Activated naive CD4-positive, alpha-beta T cell treated with anti-CD3 and anti-CD28 coated beads, Interleukin-2, amount 50 U/mL, for 16 hours (primary cell): ENCODE measurements around the gene CHID1.

ENCODE experiments used
- DNase-seq: peaks from one replicate; pipeline ENCODE4 v3.0.0-alpha.2; 2020

Gene CHID1

GRCh38 chr11:883527-883926, 27.1 kb downstream of the CHID1 start:
- DNase-seq = no peak

DNA sequence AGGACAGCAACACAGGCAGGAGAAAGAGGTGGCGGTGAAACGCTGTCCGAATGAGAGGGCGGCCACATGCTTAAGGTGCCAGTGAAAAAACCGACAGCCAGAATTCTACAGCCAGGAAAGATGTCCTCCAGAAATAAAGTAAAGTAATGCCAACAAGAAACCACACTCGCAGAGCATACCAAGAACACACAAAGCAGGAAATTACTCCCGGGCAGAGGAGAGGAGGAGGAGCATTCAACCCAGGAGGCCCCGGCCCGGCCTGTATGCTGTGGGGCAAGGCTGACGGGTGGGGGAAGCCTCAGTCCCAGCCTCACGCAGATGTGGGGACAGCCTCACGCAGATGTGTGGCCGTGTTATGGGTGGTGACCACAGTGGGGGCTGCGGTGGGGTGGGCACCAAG, 28.0 kb downstream of the CHID1 start:
- DNase-seq = no peak

DNA sequence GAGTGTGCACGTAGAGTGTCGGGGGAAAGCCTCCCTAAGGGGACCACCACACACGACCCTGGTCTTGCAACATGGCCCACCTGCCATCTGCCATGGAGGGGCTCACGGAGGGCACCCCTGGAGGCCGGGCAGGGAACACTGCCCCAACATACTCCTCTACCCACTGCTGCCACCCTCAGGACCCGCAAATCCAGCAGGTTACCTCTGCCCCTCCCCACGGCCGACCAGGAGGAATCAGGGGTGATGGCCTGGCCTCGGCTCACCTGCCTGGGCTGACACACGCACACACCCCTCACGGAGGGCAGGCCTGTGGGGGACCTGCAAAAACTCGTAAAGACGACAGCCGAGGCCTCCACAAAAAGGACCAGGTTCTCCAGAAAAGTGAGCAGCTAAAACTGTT, 30.2 kb downstream of the CHID1 start:
- no peak for DNase-seq

GRCh38 chr11:877565-877964, 33.0 kb downstream of the CHID1 start:
- peak; percentile 34 for DNase-seq

- DNase-seq = no peak
Observed at GRCh38 chr11:876545-876944, 34.1 kb downstream of the CHID1 start.

DNA sequence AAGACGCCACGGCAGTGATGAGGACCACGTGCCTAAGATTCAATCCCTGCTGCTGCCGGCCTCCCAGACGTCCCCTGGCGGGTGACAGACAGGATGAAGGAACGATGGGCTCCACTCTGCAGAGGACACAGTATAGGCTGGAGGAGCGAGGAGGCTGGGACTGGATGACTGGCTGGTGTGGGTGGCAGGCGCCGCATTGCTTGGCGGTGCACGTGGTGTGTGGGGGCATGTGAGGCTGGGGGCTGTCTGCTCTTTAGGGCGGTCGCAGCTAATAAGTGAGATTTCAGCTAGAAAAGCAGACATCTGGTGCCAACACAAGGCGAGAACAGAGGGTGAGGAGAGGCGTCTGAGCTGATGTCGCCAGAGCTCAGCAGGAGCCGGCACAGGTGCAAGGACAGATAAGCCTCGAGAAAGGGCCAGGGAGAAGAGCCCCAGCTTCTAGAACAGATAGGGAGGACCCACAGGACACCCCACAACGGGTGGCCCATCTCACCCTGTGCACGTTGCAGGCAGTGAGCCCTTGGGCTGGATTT, 34.8 kb downstream of the CHID1 start:
- DNase-seq = no peak

DNA sequence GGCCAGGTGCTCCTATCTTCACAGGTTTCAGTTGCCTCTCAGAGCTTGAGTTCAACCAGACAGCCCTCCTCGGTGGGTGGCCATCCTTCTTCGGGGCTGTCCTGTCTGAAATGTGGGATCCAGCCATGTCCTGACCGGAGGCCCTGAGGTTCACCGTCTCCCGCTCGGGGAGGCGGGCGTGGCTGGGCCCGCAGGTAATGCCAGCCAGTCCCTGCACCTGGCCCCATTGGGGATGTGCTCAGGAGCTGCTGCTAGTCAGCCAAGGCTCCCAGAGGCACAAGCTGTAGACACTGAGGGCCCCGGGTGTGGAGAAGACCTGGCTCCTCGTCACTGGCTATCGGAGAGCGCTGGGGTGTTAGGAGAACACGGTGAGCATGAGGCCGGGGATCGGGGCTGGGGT, 35.4 kb downstream of the CHID1 start:
- DNase-seq = no peak

DNA sequence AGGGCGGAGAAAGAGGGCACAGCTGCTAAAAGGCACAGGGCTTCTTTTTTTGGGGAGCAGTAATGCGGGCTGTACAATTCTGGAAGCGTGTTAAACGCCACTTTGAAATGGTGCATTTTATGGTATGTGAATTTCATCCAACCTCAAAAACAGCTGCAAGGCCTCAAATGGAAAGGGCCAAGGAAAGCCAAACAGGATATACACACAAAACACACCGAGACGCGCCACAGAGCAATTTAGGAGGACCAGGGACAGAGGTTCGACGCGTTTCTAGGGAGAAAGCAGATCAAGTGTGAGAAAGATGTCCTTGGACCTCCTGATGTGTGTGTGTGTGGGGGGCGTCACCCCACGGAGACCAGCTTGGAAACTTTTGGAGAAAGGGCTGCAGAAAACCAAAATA, 36.9 kb downstream of the CHID1 start:
- DNase-seq = no peak

GRCh38 chr11:872799-873198, 37.8 kb downstream of the CHID1 start:
- DNase-seq = no peak

DNA sequence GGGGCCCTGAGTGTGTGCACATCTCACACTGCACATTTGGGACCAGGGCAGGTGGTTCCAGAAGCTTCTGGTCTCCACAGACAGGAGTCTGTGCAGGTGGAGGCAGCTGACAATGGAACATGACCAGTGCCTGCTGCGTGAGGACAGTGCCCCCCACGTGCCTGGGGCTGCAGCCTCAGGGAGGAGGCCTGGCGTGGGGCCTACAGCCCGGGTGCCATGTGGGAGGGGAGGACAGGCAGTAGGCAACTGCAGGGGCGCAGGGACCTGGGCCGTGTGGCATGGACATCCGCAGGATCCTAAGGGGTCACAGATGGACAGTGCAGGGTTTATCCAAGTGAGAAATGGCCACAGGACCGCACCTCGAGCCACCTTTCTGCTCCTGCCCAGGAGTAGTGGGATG, 39.1 kb downstream of the CHID1 start:
- no peak for DNase-seq

GRCh38 chr11:870418-870817, 40.2 kb downstream of the CHID1 start:
- no peak for DNase-seq

DNA sequence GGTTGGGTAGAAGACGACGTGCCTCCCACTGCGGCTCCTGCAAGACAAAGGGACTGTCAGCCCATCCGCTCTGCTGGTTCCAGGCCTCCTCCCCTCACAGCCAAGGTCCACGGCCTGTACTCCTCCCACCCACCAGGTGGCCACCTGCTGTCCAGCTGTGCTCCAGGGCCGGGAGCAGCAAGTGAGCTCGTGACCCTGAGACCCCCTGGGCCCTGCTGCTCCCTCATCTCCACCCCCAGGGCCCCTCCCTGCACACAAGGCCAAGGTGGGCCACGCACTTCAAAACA, 40.5 kb downstream of the CHID1 start:
- DNase-seq = no peak

- DNase-seq = no peak
Observed at GRCh38 chr11:869399-870126, 41.0 kb downstream of the CHID1 start.

DNA sequence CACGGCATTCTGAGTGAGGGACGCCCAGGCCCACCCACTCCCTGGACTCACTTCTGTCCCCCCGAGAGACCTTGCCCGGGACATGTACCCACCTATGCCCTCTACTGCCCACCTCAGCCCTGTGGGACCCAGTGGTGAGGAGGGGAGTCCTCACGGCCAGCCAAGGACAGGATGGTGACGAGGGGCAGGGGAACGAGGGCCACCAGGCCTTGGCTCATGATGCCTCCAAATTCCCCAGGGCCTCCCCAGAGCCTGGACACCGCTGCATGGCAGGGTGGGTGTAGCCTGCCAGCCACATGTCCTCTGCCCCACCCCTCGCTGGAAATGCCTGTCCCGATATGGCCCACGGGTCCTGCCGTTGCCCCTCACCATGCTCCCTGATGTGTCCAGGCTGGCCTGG, 41.8 kb downstream of the CHID1 start:
- DNase-seq = no peak

- no peak for DNase-seq
Observed at GRCh38 chr11:868394-868793, 42.2 kb downstream of the CHID1 start.

DNA sequence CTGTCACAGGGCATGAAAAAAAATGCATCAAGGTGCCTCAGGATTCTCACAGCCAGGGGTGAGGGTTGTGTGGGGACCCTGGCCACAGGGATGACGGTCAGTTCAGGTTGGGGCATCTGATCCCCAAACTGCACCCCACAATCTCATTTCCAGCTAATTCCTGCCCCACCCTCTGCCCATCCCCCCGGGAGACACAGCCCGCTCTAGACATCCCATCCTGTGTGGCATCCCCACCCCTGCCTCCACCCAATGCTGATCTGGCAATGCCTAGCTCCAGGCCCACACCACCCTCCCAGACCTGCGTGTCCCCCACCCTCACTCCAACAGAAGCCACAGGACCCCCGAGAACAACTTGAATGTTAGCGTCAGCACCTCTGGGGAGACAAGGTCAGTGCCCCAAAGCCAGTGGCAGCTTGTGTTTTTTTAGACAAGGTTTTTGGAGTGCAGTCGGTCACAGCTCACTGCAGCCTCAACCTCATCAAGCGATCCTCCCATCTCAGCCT, 42.7 kb downstream of the CHID1 start:
- DNase-seq = no peak

- DNase-seq = no peak
Observed at GRCh38 chr11:866481-866880, 44.1 kb downstream of the CHID1 start.

DNA sequence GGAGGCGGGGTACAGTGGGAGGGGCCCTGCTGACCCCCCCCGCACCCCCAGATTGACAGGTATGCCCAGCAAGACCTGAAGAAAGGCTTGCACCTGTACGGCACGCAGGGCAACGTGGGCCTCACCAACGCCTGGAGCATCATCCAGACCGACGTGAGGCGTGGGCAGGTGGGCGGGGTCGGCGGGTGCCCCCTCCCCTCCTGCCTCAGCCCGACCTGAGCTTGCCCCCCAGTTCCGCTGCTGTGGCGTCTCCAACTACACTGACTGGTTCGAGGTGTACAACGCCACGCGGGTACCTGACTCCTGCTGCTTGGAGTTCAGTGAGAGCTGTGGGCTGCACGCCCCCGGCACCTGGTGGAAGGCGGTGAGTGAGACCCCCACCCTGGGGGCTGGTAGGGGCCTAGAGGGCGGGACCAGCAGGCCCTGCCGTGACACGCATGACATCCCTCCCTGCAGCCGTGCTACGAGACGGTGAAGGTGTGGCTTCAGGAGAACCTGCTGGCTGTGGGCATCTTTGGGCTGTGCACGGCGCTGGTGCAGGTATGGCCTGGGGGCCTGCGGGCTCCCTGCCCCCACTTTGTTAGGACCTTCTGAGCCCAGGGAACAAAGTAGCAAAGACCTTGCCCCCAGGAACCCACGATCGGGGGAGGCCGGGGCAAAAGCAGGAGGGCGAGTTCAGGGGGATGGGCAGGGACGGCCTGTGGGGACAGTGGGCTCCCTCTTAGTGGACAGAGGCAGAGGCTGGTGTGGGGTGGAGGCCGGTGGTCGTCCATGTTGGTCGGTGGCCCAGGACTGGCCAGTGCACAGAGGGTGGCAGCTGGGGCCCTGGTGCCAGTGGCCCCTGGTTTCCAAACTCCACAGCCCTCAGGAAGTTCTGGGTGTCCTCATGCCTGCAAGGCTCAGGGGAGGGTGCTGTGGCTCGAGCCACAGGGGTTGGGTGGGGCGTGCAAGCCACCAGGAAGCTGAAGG, 44.9 kb downstream of the CHID1 start:
- no peak for DNase-seq

GRCh38 chr11:864898-865297, 45.7 kb downstream of the CHID1 start:
- no peak for DNase-seq

GRCh38 chr11:863910-864827, 46.4 kb downstream of the CHID1 start:
- no peak for DNase-seq

- DNase-seq = no peak
Observed at GRCh38 chr11:863023-863909, 47.3 kb downstream of the CHID1 start.

- DNase-seq = no peak
Observed at GRCh38 chr11:862696-863022, 48.0 kb downstream of the CHID1 start.
